SU-DHL-6 (cell line): ENCODE measurements around the gene LRP6.
"Not testable (repeated sequence)": the region's sequence is repeated elsewhere in the genome, so short reads cannot be mapped to it uniquely, and the experiment has no call there.

ENCODE experiments used
- H2AFZ ChIP-seq: fragments of 200-600 bp; sonication (generic); 2 replicates; pipeline ENCODE4 v1.6.1; 2014; ENCODE audit warnings: low read depth, mild to moderate bottlenecking, moderate library complexity, mixed read lengths, antibody characterized with exemption, low read length; ENCODE audit not compliant: severe bottlenecking
- H3F3A ChIP-seq: fragments of 200-600 bp; shearing (Covaris generic); 2 replicates; pipeline ENCODE4 v1.6.0; 2016; ENCODE audit warnings: antibody characterized with exemption, mild to moderate bottlenecking; ENCODE audit not compliant: insufficient read depth
- H3K27ac ChIP-seq: fragments of 200-600 bp; sonication (generic); 2 replicates; pipeline ENCODE4 v1.5.1; 2016; ENCODE audit warnings: low read depth, mild to moderate bottlenecking, low read length, moderate library complexity, mixed read lengths
- H3K27me3 ChIP-seq: fragments of 200-600 bp; sonication (generic), shearing (Covaris generic); 2 replicates; pipeline ENCODE4 v1.6.0; 2014; ENCODE audit warnings: mild to moderate bottlenecking, low read length
- H3K36me3 ChIP-seq: fragments of 200-600 bp; sonication (generic); 2 replicates; pipeline ENCODE4 v1.6.1; 2014; ENCODE audit warnings: mild to moderate bottlenecking, low read length, mixed read lengths
- H3K4me2 ChIP-seq: fragments of 300-600, 200-600 bp; shearing (Covaris generic), sonication (generic); 2 replicates; pipeline ENCODE4 v1.6.0; 2014; ENCODE audit warnings: low read length, low read depth, mild to moderate bottlenecking; ENCODE audit not compliant: poor library complexity, severe bottlenecking
- H3K4me3 ChIP-seq: fragments of 200-600 bp; sonication (generic); 2 replicates; pipeline ENCODE4 v1.5.1; 2014; ENCODE audit warnings: antibody characterized with exemption, low read length, mild to moderate bottlenecking, mixed read lengths; ENCODE audit not compliant: insufficient read depth, poor library complexity, severe bottlenecking
- H3K79me2 ChIP-seq: fragments of 200-600 bp; sonication (generic); 2 replicates; pipeline ENCODE4 v1.6.1; 2014; ENCODE audit warnings: mild to moderate bottlenecking, low read length, moderate library complexity; ENCODE audit not compliant: insufficient read depth
- H3K9ac ChIP-seq: fragments of 200-600 bp; sonication (generic); 2 replicates; pipeline ENCODE4 v1.7.0; 2014; ENCODE audit warnings: mild to moderate bottlenecking, low read length
- H3K9me2 ChIP-seq: fragments of 200-600 bp; sonication (generic); replicated peaks from 2 replicates; pipeline ENCODE4 v1.6.1; 2014; ENCODE audit warnings: low read length; ENCODE audit not compliant: insufficient read depth
- H3K9me3 ChIP-seq: fragments of 200-600 bp; sonication (generic); 2 replicates; pipeline ENCODE4 v1.6.1; 2014; ENCODE audit warnings: low read length, mixed read lengths; ENCODE audit not compliant: insufficient read depth
- H4K20me1 ChIP-seq: fragments of 200-600 bp; sonication (generic); 2 replicates; pipeline ENCODE4 v1.6.1; 2014; ENCODE audit warnings: low read depth, mild to moderate bottlenecking, antibody characterized with exemption, low read length, moderate library complexity, mixed read lengths
- CTCF ChIP-seq: fragments of 200-600 bp; sonication (generic); IDR thresholded peaks from one replicate; pipeline ENCODE4 v1.5.1; 2017; ENCODE audit warnings: antibody characterized with exemption, mild to moderate bottlenecking, low read length, moderate library complexity; ENCODE audit not compliant: insufficient read depth, poor library complexity, severe bottlenecking
- EZH2phosphoT487 ChIP-seq: fragments of 200-600 bp; sonication (generic), shearing (Covaris generic); conservative IDR thresholded peaks from 2 replicates; pipeline ENCODE4 v1.6.1; 2018; ENCODE audit warnings: mild to moderate bottlenecking, antibody characterized with exemption, low read length, moderate library complexity, mixed read lengths

LRP6 gene

GRCh38 chr12:12115514-12115913 is 151.3 kb downstream of the LRP6 start:
- Histone ChIP-seq H3K4me3 (no peak overlapping the region), H4K20me1 (no peaks in the 10 kb centered on the region), H3K9me3 (no peaks in the 10 kb centered on the region), H3K9me2 (no peaks in the 10 kb centered on the region), H2AFZ (no peak overlapping the region), H3F3A (no peaks in the 10 kb centered on the region), H3K9ac (no peak overlapping the region), H3K27me3 (no peaks in the 10 kb centered on the region), H3K4me2 (no peak overlapping the region), H3K79me2 (no peaks in the 10 kb centered on the region), H3K36me3 (no peaks in the 10 kb centered on the region), H3K27ac (no peak overlapping the region)
- TF ChIP-seq EZH2phosphoT487 (no peak), CTCF (no peak)

DNA sequence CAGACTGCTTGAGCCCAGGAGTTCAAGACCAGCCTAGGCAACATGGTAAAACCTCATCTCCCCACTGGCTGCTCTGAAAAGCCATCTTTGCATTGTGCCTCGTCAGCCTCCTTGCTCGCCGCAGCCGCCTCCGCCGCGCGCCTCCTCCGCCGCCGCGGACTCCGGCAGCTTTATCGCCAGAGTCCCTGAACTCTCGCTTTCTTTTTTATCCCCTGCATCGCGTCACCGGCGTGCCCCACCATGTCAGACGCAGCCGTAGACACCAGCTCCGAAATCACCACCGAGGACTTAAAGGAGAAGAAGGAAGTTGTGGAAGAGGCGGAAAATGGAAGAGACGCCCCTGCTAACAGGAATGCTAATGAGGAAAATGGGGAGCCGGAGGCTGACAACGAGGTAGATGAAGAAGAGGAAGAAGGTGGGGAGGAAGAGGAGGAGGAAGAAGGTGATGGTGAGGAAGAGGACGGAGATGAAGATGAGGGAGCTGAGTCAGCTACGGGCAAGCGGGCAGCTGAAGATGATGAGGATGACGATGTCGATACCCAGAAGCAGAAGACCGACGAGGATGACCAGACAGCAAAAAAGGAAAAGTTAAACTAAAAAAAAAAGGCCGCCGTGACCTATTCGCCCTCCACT is 155.8 kb downstream of the LRP6 start:
- H4K20me1 ChIP-seq, H3K9ac ChIP-seq, H3K9me3 ChIP-seq: not testable (repeated sequence)

DNA sequence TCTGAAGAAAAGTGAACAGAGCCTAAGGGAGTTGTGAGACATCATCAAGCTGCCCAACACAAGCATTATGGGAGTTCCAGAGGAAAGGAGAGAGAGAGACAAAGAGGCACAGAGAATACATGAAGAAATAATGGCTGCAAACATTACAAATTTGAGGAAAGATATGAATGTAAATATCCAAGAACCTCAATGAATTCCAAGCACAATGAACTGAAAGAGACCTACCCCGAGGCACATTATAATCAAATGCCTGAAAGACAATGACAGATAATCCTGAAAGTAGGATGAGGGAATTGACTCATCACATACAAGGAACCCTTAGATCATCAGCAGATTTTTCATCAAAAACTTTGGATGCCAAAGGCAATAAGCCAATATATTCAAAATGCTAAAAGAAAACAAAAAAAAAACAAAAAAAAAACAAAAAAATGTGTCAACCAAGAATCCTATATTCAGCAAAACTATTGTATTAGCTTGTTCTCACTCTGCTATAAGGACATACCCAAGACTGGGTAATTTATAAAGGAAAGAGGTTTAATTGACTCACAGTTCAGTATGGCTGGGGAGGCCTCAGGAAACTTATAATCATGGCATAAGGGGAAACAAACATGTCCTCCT is 158.3 kb downstream of the LRP6 start:
- no peak overlapping the region for H2AFZ ChIP-seq
- no peaks in the 10 kb centered on the region for H3K9me3 ChIP-seq
- no peak overlapping the region for H3K9ac ChIP-seq
- H3F3A ChIP-seq: no peaks in the 10 kb centered on the region
- H3K9me2 ChIP-seq: no peaks in the 10 kb centered on the region
- TF ChIP-seq EZH2phosphoT487: no peak
- no peak for TF ChIP-seq CTCF
- no peak overlapping the region for H3K4me2 ChIP-seq
- H3K4me3 ChIP-seq: no peak overlapping the region
- no peaks in the 10 kb centered on the region for H3K27me3 ChIP-seq
- no peaks in the 10 kb centered on the region for H4K20me1 ChIP-seq
- H3K36me3 ChIP-seq: no peaks in the 10 kb centered on the region
- H3K79me2 ChIP-seq: no peaks in the 10 kb centered on the region
- no peak overlapping the region for H3K27ac ChIP-seq

More for the DNA sequence above, 155.8 kb downstream of the LRP6 start:
- H2AFZ ChIP-seq, H3K36me3 ChIP-seq, H3K4me2 ChIP-seq, H3K27me3 ChIP-seq, H3K4me3 ChIP-seq, H3K9me2 ChIP-seq, H3K27ac ChIP-seq, H3F3A ChIP-seq, H3K79me2 ChIP-seq: not testable (repeated sequence)

DNA sequence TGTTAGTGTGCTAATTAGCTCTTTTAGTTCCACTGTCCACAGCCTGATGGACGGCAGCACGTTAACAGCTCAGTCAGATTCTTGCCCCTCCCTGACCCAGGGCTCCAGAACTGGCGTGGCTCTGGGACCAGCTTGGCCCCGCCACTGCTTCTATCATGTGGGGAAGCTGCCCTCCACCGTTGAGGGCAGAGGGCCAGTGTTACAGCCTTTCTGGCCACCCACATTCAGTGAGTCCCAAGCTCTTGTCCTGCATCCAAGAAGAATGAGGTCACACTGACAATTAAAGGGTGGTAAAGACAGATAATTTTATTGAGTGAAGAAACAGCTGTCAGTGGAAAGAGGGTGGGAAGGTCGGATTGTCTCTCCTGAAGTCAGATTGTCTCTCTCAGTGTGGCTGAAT is 159.2 kb downstream of the LRP6 start:
- H3K27ac ChIP-seq: no peak overlapping the region
- TF ChIP-seq EZH2phosphoT487 (no peak), CTCF (no peak)
- no peak overlapping the region for H3K4me3 ChIP-seq
- no peak overlapping the region for H2AFZ ChIP-seq
- H3K36me3 ChIP-seq: no peaks in the 10 kb centered on the region
- H3K79me2 ChIP-seq: no peaks in the 10 kb centered on the region
- no peak overlapping the region for H3K4me2 ChIP-seq
- no peaks in the 10 kb centered on the region for H4K20me1 ChIP-seq
- H3K27me3 ChIP-seq: no peaks in the 10 kb centered on the region
- H3K9me3 ChIP-seq: no peaks in the 10 kb centered on the region
- no peaks in the 10 kb centered on the region for H3F3A ChIP-seq
- H3K9me2 ChIP-seq: no peaks in the 10 kb centered on the region
- H3K9ac ChIP-seq: no peak overlapping the region
